GM21786 (cell line): ENCODE data around the gene PMP22.

ENCODE experiments used
- ATAC-seq: cut with Tn5 transposase; IDR thresholded peaks from one replicate; pipeline ENCODE4 v1.9.1; 2021; ENCODE audit not compliant: unreplicated experiment

PMP22 gene

DNA sequence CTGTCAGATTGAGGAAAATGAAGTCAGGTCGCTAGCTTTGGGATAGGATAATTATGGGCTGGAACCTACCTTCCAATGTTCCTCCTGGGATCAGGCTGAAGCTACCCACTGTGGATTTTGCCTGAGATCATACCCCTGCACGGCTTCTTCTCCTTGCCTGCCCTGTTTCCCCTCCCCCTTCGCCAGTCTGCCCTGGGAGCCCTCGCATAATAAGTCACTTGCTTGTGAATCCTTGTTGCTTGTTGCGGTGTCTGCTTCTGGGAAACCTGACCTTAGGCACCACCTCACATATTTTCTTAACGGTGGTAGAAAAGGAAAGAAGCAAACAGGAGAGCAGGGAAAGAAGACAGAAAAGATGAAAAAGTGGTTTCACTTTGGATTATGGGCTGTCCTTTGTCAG is 13.3 kb upstream of the PMP22 start:
- ATAC-seq = no peak

DNA sequence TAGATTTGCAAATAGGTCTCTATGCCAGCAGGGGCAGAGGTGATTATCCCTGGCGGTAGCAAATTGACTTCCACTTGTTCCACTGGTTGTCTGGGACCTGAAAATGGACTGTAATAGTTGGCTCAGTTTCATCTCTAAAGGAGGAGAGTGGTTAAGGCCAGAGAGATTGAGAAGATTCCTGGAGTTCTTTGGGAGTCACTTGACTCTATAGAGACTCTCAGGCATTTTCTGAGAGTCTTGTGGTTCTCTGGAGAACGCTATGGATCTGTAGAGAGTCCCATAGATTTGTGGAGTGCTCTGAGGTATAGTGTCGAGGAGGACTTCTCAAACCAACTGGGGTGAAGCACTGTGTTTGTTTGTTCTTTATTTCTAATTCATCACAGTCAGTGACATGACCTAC is 8.9 kb upstream of the PMP22 start:
- no peak for ATAC-seq

DNA sequence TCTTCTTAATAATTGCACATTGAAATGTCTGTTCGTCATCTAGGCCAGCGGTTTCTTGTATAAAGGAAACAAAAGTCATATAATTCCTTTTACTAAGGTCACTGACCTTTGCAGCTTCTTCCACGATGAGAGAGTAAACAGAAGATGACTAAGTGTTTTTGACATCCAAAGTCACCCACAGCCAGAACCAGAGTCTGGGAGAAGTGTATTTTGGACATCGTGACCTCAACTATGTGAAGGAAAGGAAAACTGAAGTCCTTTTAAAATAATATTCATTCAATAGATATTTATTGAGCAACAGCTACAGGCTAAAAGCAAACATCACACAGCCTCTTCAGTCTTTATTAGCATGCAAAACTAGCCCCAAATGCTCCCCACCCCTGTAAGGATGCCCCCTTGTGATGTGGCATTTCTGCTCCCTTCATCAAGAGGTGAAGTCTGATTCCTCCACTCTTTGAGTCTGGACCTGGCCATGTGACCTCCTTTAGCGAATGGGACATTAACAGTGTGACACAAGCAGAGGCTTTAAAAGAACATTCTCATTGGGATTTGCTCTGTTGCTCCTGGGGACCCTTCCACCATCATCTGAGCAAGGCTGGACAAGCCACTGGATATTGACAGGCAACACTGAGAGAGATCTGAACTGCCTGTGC is 8.1 kb upstream of the PMP22 start:
- no peak for ATAC-seq

DNA sequence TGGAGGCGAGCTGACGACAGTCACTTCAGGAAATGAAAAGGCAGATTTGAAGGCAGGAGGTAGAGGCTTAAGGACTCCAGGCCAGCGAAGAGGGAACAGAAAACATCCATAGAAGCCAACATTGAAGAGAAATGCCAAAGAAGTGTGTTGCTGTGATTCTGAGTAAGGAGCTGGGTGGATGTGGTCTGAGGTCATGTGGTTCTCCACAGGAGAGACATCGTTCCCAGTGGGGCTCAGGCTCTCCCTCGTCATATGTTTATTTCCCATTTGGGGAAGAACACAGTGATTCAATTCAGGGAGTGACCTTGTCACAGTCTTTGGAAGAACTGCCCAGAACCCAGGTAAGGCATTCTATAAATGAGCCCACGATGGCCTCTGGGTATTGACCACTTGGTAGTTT is 6.6 kb upstream of the PMP22 start:
- no peak for ATAC-seq

DNA sequence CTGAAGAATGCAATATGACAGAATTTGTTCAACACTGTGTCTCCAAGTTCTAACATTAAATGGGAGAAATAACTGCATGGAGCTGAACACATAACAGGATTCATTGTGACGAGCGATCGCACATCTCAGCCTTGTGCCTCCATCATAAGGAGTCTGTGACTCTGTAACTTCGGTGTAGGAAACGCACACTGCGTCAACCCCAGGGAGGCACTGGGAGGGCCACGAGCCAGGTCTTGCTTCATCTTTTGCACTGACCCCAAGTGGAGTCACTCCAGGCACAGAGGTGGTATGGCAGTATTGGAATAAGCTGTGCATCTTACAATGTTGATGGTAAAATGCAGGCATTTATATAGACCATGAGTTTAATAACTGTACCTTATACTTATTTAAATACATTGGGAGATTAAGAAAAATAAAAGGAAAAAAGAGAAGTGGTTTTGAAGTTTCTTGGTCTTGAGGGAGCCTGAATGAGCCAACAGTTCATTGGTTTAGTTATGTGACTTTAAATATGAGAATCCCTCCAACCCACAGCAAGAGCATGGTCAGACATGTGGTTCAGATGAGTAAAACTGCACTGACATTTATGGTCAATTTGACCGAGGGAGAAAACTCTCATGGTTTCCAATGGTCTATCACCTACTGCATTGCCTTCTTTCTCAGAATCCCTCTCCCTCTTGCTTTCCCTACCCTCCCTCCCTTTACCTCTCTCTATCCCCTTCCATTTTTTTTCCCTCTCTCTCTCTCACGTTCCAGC is 5.7 kb upstream of the PMP22 start:
- ATAC-seq = no peak

DNA sequence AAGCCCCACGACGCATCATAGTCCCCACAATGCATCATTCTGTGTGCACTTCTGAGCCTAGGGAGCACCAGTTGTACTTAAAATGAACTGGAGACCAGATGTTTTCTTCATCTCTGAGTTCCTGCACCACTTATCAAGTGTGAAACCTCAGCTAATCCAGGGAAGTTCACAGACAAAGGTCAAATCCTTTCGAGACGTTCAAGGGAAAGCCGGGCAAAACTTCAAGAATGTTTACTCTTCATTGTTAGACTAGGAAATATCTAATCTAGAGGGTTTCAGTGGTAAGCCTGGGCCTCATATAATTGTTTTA is 4.6 kb upstream of the PMP22 start:
- ATAC-seq = no peak

DNA sequence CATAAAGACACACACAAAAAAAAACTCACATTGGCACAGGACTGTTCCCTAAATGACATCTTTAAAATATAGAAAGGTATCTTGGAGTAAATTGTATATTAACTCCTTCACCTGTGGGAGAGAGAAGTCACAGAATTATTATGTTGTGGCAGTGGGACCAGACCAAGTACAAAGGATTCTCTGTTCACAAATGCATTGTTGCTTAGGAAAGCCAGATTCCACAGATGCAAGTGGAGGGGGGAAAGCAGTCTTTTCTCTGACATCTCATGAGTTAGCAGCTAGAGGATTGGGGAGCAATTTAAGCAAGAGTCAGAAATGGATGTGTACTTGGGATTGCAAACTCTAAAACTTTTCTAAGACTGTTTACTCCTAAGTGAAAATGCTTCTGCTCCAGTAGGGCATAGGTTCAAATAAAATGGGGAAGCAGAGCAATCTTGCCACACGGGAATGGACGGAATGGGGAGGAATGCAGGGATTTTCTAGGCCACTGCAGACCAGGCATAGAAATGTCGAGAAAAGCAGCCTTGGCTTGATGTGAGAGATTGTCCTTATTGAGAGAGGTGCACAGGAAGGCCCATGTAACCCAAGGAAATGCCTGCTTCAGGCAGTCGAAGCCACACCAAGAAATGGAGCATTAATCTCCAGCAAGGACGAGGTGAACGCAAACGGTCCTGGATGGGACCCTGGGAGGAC is 4.1 kb upstream of the PMP22 start:
- no peak for ATAC-seq

DNA sequence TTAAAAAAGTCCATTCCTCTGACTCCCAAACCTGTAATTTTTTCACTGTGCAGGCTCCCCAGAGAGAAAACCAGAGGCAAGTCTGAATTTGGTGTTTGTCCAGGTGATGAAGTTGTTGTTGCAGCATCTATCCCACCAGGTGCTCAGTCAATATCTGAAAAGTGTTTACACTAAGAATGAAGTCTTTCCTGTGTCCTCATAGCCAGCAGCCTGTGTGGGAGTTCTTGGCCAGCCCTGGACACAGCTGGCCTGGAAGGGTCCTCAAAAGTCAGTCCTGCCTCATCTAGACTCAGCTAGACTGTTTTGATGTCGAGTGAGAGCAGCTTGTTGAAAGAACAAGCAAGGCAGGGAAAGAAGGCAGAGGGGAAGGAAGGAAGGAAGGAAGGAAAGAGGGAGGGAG is 3.3 kb upstream of the PMP22 start:
- no peak for ATAC-seq

DNA sequence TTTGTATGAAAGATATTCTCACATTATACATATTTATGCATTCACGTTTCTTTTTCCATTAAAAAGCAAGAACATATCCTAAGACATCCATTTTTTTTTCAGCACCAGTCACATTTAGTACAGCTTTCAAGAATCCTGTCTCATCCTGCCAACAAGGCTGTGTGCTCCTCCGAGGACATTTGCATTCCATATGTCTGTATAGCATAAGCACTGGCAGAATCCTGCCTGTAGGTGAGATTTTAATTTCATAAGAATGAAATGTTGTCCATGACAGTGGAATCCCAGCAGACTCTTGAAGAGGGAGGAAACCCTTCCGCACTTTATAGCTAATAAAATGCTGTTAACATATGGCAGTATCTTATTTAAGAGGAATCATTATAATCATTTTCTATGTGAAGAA is 2.9 kb upstream of the PMP22 start:
- ATAC-seq = no peak

DNA sequence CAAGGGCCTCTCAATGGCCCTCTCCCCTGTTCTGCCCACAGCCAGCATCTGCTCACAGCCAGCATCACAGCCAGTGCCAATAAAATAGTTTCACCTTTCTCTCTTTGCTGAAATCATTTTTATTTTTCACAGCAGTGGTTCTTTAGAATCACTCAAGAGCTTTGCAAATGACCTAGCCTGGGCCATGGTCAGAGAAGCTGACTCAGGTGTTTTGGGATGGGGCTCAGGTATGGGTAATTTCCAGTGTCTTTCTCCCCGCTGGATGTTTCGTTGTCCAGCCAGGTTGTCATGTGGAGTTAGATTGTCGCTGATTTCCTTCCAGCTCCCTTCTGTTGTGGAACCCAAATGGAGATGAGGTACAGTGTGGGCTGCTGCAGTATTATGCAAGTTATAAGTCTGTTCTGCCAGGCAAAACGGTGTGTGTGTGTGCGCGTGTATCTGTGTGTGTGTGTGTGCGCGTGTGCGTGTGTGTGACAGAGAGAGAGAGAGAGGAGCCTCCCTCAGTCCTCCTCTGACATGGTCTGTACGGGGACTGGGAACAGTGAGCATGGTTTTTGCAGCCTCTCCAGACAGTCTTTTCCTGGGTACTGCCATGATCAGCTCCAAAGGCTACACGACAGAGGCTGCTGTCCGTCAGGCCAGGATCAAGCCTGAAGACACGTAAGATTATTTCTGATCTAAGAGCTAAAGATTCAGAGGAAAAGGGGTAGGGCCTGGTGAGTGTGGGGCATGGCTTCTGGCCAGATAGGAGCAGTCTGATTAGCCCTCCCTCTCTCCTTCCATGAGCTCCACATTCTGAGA is 1.4 kb upstream of the PMP22 start:
- no peak for ATAC-seq

DNA sequence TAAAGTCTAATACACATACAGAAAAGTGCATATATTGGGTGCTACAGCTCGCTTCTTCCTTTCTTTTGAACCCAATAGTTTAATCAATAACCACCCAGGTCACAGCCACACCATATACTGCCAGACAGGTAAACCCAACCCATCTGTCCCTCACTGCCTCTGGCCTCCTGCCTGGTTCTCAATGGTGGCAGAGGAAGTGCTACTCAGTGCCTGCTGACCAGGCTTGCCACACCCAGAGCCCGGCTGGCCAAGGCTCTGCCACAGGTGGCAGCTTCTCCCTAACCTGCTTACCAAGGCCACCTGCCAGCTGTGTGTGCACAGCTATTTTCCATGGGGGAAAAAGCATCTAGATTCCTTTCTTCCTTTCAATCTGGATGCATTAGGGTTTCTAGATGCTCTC is 584 bp downstream of the PMP22 start:
- ATAC-seq = no peak

DNA sequence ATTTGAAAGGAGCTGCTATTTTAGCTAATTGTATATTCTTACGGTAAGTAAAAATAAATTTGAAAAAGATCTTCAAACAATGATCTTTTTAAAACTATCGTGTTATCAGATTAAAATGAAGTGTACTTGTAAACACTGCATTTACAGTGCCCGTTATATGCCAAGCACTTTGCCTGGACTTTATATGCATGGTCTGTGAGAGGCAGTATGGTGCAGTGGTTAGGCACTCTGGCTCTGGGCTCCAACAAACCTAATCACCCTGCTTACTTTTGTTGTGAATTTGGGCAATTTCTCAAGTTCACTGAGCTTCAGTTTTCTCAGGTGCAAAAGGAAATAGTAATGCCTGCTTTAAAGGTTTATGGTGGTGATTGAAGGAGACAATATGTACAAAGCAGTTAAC is 1.4 kb downstream of the PMP22 start:
- ATAC-seq = no peak

DNA sequence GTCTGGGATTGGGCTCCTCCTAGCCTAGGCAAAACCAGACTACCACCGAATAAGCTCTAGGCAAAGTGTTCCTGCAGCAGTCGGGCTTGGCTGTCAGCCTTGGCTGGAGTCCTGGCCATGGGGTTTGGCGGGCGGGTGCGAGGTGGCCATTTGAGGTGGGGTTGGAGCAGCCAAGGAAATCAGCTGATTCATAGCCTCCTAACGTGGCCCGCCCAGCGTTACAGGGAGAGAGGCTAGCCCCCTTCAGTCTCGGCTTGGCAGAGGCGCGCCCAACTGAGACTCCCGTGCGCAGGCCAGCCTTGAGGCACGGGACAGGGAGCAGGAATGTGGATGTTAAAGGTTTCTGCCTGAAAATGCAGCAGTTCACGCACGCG is 1.9 kb downstream of the PMP22 start:
- ATAC-seq = no peak

DNA sequence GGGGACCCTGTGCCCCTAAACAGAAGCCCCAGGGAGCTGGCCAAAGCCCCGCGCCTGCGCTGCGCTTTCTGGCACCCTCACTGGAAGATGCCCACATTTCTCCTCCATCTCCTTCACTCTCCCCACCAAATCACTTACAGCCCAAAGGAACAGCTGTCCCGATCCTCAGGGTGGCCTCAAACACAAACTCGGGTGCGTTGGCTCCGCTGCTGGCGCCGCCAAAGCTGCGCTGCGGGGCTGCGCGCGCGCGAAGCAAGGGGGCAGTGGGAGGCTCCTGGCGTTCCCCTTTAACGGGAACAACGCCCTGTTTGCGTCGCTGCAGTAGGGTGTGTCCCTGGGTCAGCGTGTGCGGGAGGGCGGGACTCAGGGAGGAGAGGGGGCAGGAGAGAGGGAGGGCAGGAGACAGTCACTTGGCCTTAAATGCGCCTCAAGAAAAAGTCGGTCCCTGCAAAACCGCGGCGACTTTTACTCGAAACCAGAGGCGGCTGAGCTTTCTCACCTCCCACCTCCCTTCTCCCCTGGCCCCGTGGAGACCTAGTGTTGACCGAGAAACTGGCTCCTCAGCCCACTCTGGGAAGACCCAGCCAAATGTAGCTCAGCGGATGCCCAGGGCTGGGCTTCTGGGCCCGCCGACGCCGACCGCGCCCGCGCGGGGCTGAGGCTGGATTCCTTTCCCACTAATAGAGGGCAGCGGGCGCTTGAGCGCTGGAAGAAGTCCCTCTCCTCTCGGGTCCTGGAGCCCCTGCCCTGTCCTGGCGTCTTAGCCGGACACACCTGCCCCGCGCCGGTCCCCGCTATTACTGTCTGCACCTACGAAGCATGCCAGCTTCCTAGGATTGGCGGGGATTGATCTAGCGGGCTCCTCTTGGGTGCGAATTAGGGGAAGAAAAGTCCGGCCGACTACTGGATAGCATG is 2.6 kb downstream of the PMP22 start:
- ATAC-seq = no peak

DNA sequence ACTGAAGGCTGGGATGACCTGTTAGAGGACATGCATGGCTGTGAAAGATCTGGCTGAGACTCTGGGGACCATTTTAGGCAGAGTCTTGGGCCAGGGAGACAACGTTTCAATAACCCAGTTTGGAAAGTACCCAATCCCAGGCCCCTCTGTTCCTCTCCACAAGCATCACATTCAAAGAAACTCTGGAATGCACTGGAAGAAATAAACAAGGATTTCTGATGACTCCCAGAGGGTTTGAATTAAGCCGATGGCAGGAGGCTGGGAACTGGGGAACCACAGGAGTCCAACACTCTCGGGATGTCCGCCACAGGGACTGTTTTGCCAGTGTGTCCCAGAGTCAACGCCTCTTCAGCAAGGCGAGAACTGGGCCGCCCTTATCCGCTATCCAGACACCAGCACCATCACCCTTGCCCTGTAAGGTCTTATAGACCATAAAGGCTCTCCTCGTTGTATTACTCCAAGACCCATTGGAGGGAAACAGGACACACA is 3.3 kb downstream of the PMP22 start:
- ATAC-seq = no peak

DNA sequence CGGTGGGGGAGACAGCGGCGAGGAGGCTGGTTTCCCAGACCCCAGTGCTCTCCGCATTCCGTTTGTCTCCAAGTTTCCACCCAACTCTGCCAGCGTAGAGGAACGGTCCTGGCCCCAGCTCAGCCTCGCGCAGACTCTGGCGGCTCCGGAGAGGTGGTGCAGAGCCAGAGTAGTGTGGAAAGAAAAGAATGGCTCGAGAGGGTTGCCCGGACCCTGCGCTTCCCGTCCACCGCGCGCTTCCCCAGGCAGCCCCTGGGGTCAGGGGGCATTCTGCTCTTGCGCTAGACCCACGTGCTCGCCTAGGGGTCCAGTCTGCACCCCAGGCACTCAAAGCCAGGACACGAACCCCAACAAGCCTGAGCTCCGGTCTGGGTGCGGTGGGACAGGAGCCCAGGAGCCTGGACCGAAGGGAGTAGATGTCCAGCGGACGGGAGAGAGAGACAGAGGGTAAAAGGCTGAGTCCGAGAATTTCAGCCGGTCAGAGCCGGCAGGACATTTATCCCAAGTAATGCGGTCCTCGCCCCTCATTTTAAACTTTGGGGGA is 3.8 kb downstream of the PMP22 start:
- no peak for ATAC-seq

DNA sequence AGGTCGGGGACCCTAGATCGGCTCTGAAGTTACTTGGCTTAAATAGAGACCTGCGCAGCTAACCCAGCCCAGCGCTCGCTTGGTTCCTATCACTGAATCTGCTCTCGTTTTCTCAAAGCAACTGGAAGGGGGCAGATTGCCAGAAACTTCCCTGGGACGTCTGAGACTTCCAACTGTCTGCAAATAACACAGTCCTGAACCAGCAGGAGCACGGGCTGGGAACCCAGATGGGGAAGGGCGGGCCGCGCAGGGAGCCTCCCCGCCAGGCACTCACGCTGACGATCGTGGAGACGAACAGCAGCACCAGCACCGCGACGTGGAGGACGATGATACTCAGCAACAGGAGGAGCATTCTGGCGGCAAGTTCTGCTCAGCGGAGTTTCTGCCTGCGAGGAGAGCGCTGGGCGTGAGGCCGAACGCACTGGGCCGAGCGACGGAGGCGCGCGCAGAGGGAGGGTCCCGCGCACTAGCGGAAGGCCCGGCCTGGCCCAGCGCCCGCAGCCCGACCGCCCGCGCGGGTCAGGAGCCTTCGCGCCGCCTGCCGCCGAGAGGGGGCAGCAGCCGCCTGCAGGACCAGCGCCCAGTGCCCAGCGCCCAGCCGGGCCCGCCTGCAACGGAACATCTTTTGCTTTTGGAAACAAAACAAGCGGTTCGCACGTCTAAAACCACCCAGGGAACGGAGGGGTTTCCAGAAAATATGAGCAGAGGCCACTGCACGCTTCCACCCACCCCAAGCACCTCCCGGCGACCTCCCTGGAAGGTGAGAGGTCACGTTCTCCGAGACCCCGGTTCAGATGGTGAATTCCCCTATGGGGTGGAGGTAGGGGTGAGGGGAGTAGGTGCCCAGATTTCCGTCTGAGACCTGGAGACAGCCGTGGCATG is 4.5 kb downstream of the PMP22 start:
- ATAC-seq = no peak

DNA sequence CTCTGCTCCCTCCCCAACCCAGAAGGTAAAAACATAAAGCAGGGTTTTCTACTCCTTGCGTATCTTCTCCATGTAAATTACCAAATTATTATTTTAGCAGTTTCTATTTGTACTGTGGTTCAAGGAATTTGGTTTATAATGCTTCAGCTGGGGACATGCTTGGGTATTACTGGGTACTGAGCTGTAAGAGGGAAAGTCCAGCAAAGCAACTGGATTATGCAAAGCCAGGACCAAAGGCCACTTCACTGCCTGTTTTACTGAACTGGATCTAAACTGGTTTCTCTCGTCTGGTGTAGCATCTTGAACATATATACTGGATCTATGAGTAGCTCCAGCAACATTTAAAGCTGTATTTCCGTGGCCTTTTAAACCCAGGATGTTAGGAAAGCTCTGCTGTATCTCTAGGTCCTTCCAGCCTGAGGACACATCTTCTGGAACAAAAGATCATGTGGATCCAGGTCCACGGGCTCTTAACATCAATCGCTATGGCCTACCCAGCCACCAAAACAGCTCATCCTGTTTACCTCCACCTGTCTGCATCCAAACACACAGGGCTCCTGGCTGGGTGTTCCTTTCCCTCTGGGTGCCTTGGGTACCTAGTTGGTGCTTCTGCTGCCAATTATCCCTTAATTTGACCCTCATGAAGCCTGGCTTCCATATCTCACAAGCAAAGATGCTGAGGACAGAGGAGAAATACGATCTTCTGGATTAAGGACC is 7.2 kb downstream of the PMP22 start:
- ATAC-seq = no peak
